SK-N-SH (cell line): Measurements from ENCODE around the gene RAMP2. TPM values are rescaled to one million over a fixed set of nuclear protein-coding genes. Genes with fewer than 3 reads are reported as not detected.

Experiments used
- polyA plus RNA-seq, 3 experiments: library from polyadenylated mRNA; depleted of rRNA; stranded (reverse); fragments of >200 nt; gene quantifications; 2 replicates each; pipeline ENCODE4 v1.2.3, GENCODE V29; 2012
- small RNA-seq, 7 experiments: library from RNA; depleted of rRNA; stranded (forward); fragments of <200 nt; gene quantifications; one replicate each; pipeline ENCODE3, GENCODE V24; 2012

The RAMP2 gene
- polyA plus RNA-seq, 1 of the 3 experiments (the other 2 are of a cell fraction), result 3.0 TPM

Small RNAs within 50 kb of the gene (small RNA-seq; reads per million reads assigned to genes)
- 0 reads per million in 7 experiments for gene HMGN2P15

Other genes starting within 250 kb of the RAMP2 start
- gene NAGLU, start 225.0 kb upstream of the RAMP2 start, polyA plus RNA-seq (2012; rRNA removed), result 25.0 and 33.9 TPM in 2 replicates
- gene HSD17B1, start 208.3 kb upstream of the RAMP2 start, polyA plus RNA-seq (2012; rRNA removed), result 1.2 and 1.3 TPM in 2 replicates
- 56.6 and 69.4 TPM in 2 replicates for gene COASY, start 199.1 kb upstream of the RAMP2 start, polyA plus RNA-seq (2012; rRNA removed)
- 44.5 and 66.4 TPM in 2 replicates for gene MLX, start 194.1 kb upstream of the RAMP2 start, polyA plus RNA-seq (2012; rRNA removed)
- 14.2 and 17.3 TPM in 2 replicates for gene PSMC3IP, start 183.5 kb upstream of the RAMP2 start, polyA plus RNA-seq (2012; rRNA removed)
- 13.3 and 24.9 TPM in 2 replicates for gene RETREG3, start 151.9 kb upstream of the RAMP2 start, polyA plus RNA-seq (2012; rRNA removed)
- 72.4 and 145 TPM in 2 replicates for gene TUBG1, start 151.5 kb upstream of the RAMP2 start, polyA plus RNA-seq (2012; rRNA removed)
- 27.6 and 33.9 TPM in 2 replicates for gene TUBG2, start 101.9 kb upstream of the RAMP2 start, polyA plus RNA-seq (2012; rRNA removed)
- gene PLEKHH3, start 84.2 kb upstream of the RAMP2 start, polyA plus RNA-seq (2012; rRNA removed), result 9.8 and 12.8 TPM in 2 replicates
- 2.2 and 3.1 TPM in 2 replicates for gene CCR10, start 79.4 kb upstream of the RAMP2 start, polyA plus RNA-seq (2012; rRNA removed)
- 74.3 and 92.7 TPM in 2 replicates for gene CNTNAP1, start 78.7 kb upstream of the RAMP2 start, polyA plus RNA-seq (2012; rRNA removed)
- 28.6 and 42.9 TPM in 2 replicates for gene EZH1, start 16.2 kb upstream of the RAMP2 start, polyA plus RNA-seq (2012; rRNA removed)
- gene VPS25, start 12.2 kb downstream of the RAMP2 start, polyA plus RNA-seq (2012; rRNA removed), result 127 and 158 TPM in 2 replicates
- 8.7 and 12.5 TPM in 2 replicates for gene WNK4, start 19.4 kb downstream of the RAMP2 start, polyA plus RNA-seq (2012; rRNA removed)
- gene COA3, start 37.5 kb downstream of the RAMP2 start, polyA plus RNA-seq (2012; rRNA removed), result 90.5 and 103 TPM in 2 replicates
- gene CNTD1, start 37.6 kb downstream of the RAMP2 start, polyA plus RNA-seq (2012; rRNA removed), result 0.26 TPM in 1 of 2 replicates, not detected in the other
- gene BECN1, start 63.1 kb downstream of the RAMP2 start, polyA plus RNA-seq (2012; rRNA removed), result 78.0 and 97.4 TPM in 2 replicates
- gene PSME3, start 72.2 kb downstream of the RAMP2 start, polyA plus RNA-seq (2012; rRNA removed), result 139 and 152 TPM in 2 replicates
- 0.24 and 0.33 TPM in 2 replicates for gene AOC2, start 83.4 kb downstream of the RAMP2 start, polyA plus RNA-seq (2012; rRNA removed)
- 0.03 and 0.08 TPM in 2 replicates for gene AOC3, start 90.0 kb downstream of the RAMP2 start, polyA plus RNA-seq (2012; rRNA removed)
- gene G6PC1, start 139.6 kb downstream of the RAMP2 start, polyA plus RNA-seq (2012; rRNA removed), result not detected in 2 replicates
- 52.0 and 59.4 TPM in 2 replicates for gene AARSD1, start 203.2 kb downstream of the RAMP2 start, polyA plus RNA-seq (2012; rRNA removed)
- 1.4 and 1.7 TPM in 2 replicates for gene PTGES3L, start 218.9 kb downstream of the RAMP2 start, polyA plus RNA-seq (2012; rRNA removed)
- 9.0 and 9.5 TPM in 2 replicates for gene RUNDC1, start 219.3 kb downstream of the RAMP2 start, polyA plus RNA-seq (2012; rRNA removed)
- 4,890 and 6,383 TPM in 2 replicates for gene RPL27, start 237.2 kb downstream of the RAMP2 start, polyA plus RNA-seq (2012; rRNA removed)
- gene IFI35, start 245.6 kb downstream of the RAMP2 start, polyA plus RNA-seq (2012; rRNA removed), result 15.7 and 17.6 TPM in 2 replicates